ENCODE data around the gene FKBP4. TPM values are rescaled to one million over a fixed set of nuclear protein-coding genes. Genes with fewer than 3 reads are reported as not detected.

The FKBP4 gene
- total RNA-seq, 4 donors from 2014 or later, result 27.7 to 42.4 (median 33.7) TPM

DNA sequence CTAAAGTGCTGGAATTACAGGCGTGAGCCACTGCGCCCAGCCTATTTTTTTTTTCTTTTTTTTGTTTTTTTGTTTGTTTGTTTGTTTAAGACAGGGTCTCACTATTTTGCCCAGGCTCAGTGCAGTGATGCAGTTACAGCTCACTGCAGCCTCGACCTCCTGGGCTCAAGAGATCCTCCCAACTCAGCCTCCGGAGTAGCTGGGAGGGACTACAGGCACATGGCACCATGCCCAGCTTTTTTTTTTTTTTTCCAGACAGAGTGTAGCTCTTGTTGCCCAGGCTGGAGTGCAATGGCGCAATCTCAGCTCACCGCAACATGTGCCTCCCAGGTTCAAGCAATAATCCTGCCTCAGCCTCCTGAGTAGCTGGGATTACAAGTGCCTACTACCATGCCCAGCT is 11.9 kb downstream of the FKBP4 start:
- H3K4me1 ChIP-seq, result no peaks in the 10 kb centered on the region
- H3K27ac ChIP-seq, result no peak overlapping the region
- no peaks in the 10 kb centered on the region for H3K9me3 ChIP-seq
- DNase-seq, result no peak
- H3K36me3 ChIP-seq, result peaks cover 0 to 31% (median 0%) of the 10 kb centered on the region in 3 donors
- no peak overlapping the region for H3K4me3 ChIP-seq
- TF ChIP-seq, protein P1, sequence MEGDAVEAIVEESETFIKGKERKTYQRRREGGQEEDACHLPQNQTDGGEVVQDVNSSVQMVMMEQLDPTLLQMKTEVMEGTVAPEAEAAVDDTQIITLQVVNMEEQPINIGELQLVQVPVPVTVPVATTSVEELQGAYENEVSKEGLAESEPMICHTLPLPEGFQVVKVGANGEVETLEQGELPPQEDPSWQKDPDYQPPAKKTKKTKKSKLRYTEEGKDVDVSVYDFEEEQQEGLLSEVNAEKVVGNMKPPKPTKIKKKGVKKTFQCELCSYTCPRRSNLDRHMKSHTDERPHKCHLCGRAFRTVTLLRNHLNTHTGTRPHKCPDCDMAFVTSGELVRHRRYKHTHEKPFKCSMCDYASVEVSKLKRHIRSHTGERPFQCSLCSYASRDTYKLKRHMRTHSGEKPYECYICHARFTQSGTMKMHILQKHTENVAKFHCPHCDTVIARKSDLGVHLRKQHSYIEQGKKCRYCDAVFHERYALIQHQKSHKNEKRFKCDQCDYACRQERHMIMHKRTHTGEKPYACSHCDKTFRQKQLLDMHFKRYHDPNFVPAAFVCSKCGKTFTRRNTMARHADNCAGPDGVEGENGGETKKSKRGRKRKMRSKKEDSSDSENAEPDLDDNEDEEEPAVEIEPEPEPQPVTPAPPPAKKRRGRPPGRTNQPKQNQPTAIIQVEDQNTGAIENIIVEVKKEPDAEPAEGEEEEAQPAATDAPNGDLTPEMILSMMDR (IDR thresholded peaks at IDR 0.05), result no peak
- TF ChIP-seq POLR2A (IDR thresholded peaks at IDR 0.05), result no peak
- no peaks in the 10 kb centered on the region for H3K27me3 ChIP-seq

DNA sequence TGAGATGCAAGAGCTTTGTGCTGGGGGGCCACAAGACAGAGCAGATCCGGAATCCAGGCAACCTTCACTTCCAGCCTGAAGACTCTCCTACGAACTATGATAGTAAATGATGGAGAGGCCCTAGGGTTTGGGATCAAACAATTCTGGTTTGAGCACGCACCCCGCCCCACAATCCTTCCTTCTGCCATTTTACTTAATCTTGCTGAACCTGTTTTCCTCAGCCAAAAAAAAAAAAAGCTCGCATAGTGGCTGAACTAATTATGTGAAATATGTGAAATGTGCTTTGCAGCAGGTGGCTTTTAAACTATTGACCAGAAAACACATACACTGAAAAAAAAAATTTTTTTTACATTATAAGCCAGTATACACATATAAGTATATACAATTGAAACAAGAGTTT is 17.0 kb downstream of the FKBP4 start:
- H3K4me3 ChIP-seq, result peak overlapping the region; percentile 61 to 80 (median 72)
- H3K4me1 ChIP-seq, result peaks cover 0 to 17% (median 12%) of the 10 kb centered on the region in 4 donors
- TF ChIP-seq POLR2A (IDR thresholded peaks at IDR 0.05), result no peak
- TF ChIP-seq, protein P1 (IDR thresholded peaks at IDR 0.05), result no peak
- DNase-seq, result no peak
- no peaks in the 10 kb centered on the region for H3K9me3 ChIP-seq
- H3K36me3 ChIP-seq, result no peaks in the 10 kb centered on the region
- H3K27me3 ChIP-seq, result no peaks in the 10 kb centered on the region
- peak overlapping the region in 2 of 4 donors; percentile 78 to 90 for H3K27ac ChIP-seq

DNA sequence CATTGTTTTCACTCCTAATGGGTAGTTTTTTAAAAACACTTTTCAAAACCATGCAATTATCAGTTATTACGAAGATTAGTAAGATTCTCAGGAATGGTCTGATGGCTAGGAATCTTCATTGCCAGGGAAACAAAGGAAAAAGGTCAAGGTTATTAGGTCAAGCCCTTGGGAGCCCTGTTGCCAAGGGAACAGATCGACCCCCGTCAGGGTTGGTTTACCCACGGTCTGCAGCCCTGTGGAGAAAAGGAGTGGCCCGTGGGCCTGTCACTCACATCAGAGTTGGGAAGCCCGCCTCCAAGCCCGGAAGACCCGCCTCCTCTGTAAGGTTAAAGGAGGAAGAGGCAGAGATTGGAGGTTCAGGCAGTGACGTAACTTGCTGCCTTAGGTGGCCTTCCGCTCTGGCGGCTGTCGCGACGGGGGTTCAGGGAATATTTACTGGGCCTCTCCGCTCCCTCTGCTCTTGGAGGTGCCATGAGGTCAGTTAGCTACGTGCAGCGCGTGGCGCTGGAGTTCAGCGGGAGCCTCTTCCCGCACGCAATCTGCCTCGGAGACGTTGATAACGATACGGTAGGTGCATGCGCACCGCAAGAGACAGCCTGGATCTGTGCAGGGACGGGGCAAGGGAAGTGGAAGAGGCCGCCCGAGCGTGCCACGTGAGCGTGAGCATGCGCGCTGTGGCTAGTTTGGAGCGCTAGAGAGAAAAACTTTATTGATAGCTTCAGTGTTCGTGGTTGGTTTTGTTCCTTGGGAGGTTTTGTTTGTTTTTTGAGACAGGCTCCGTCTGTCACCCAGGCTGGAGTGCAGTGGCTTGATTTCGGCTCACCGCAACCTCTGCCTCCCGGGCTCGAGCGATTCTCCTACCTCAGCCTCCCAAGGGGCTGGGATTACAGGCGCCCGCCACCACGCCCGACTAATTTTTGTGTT is 17.8 kb downstream of the FKBP4 start, which contains the start of gene ITFG2:
Gene ITFG2 (plus strand): TSS at position 379 of the 924 bp plus-strand sequence. CDS start 93 bp downstream, at position 472.
- Histone ChIP-seq H3K27ac (peak within 1 kb of the TSS; percentile 78 to 94 (median 92)), H3K4me3 (peak within 1 kb of the TSS; percentile 61 to 80 (median 72)), H3K9me3 (no peaks in the 10 kb centered on the region), H3K27me3 (no peaks in the 10 kb centered on the region), H3K4me1 (peaks cover 0 to 17% (median 12%) of the 10 kb centered on the region in 4 donors), H3K36me3 (peaks cover 0 to 6% (median 0%) of the 10 kb centered on the region in 3 donors)
- peak; percentile 95 to 99 (median 99) for DNase-seq
- peak; percentile 92 to 93 for TF ChIP-seq POLR2A (IDR thresholded peaks at IDR 0.05)
- TF ChIP-seq, protein P1 (IDR thresholded peaks at IDR 0.05), result peak in 1 of 6 experiments; percentile 1

DNA sequence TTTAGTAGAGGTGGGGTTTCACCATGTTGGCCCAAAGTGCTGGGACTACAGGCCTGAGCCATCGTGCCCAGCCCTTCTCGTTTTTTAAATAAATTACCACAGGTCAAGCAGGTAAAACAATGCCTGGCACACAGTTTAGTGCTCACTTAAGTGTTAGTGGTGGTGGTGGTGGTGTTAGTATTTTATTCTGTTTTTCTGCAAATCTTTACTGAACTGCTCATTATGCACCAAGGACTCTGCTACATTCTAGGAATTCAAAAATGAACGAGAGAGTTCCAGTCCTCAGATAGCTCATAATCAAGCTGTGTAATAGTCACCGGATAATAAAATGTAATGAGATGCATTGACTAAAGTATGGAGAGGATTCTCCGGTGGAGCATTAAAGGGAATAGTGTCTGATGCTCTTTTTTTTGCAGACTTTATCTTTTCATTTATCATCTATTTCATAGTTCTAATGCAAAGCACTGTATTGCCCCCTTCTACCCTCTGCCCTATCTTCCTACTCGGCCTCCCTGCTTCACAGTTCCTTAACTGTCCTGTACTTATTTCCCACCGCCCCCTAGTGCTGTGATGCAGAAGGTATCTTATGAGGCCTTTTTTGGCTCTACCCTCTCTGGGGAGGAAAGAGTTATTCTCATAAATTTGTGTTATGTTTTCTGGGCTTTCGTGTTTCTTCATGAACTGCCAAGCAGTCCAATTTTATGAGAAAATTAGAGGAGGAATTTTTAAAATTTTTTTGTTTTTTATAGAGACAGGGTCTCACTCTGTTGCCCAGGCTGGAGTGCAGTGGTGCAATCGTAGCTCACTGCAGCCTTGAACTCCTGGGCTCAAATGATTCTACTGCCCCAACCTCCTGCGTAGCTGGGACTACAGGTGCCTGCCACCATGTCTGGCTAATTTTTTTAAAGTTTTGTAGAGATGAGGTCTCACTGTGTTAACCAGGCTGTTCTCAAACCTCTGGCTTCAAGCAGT is 18.7 kb downstream of the FKBP4 start:
- H3K4me3 ChIP-seq, result peak overlapping the region; percentile 61 to 80 (median 72)
- no peaks in the 10 kb centered on the region for H3K27me3 ChIP-seq
- H3K9me3 ChIP-seq, result no peaks in the 10 kb centered on the region
- TF ChIP-seq, protein P1 (IDR thresholded peaks at IDR 0.05), result peak; percentile 46 to 69 (median 60)
- TF ChIP-seq POLR2A (IDR thresholded peaks at IDR 0.05), result no peak
- H3K36me3 ChIP-seq, result peaks cover 0 to 15% (median 0%) of the 10 kb centered on the region in 3 donors
- peak in 2 of 3 donors; percentile 68 to 69 for DNase-seq
- H3K27ac ChIP-seq, result peak overlapping the region; percentile 78 to 94 (median 92)
- peaks cover 0 to 17% (median 12%) of the 10 kb centered on the region in 4 donors for H3K4me1 ChIP-seq

DNA sequence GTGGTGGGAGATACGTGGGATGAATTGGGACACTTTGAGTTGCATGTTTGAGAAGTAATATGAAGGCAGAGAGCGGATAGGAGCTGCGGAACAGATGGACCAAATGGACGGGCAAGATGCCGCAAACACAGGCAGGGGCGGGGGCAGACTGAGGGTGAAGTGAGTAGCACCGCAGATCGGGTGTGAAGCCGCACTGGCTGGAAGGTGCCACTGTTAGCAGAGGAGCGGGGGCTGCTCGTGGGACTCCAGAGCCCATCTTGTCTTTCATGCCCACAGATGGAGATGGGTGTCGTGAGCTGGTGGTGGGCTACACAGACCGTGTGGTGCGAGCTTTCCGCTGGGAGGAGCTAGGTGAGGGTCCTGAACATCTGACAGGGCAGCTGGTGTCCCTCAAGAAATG is 25.0 kb downstream of the FKBP4 start:
- Histone ChIP-seq H3K27ac (no peak overlapping the region), H3K4me1 (peaks cover 0 to 2% (median 0%) of the 10 kb centered on the region in 4 donors), H3K36me3 (peaks cover 0 to 78% (median 0%) of the 10 kb centered on the region in 3 donors), H3K27me3 (no peaks in the 10 kb centered on the region), H3K9me3 (no peaks in the 10 kb centered on the region), H3K4me3 (no peak overlapping the region)
- no peak for DNase-seq
- TF ChIP-seq POLR2A (IDR thresholded peaks at IDR 0.05), result no peak
- TF ChIP-seq, protein P1 (IDR thresholded peaks at IDR 0.05), result no peak
